SK-N-SH (cell line): ENCODE data around the gene FAM53A. TPM values are rescaled to one million over a fixed set of nuclear protein-coding genes. Genes with fewer than 3 reads are reported as not detected.

ENCODE experiments used
- CTCF ChIA-PET: fragments of 300-600, 350-600 bp; formaldehyde crosslinking; extraction: SDS; loops from one replicate; lab custom pipeline; 2021; lab: Yijun Ruan, JAX
- POLR2A ChIA-PET: fragments of 350-600 bp; sonication (Branson Sonifier 250); formaldehyde crosslinking; extraction: SDS; loops from one replicate; lab custom pipeline; 2020; ENCODE audit warnings: antibody characterized with exemption, inconsistent platforms; lab: Yijun Ruan, JAX
- DNase-seq: peaks from one replicate; pipeline ENCODE4 v3.0.0; 2012
- H2AFZ ChIP-seq: fragments of 200-600 bp; sonication (generic); 2 replicates; pipeline ENCODE4 v1.8.1; 2016; ENCODE audit warnings: antibody characterized with exemption, mild to moderate bottlenecking, low read depth
- H3F3A ChIP-seq: fragments of 200-600 bp; sonication (generic); replicated peaks from 2 replicates; pipeline ENCODE3; 2016; ENCODE audit warnings: antibody characterized with exemption, mild to moderate bottlenecking; ENCODE audit not compliant: insufficient read depth
- H3K27ac ChIP-seq, 2 experiments: fragments of 200-500 bp in 1 of 2; fragments of 200-600 bp in 1 of 2; sonication (Bioruptor generic) in 1 of 2; sonication (generic), shearing (Covaris generic) in 1 of 2; 2 replicates each; pipeline versions ENCODE4 v1.5.1 to v1.6.1; 2014 to 2016; ENCODE audit warnings: low read depth in 2 of 2, inconsistent platforms in 1 of 2, low read length in 1 of 2, mild to moderate bottlenecking in 1 of 2, mixed read lengths in 1 of 2
- H3K27me3 ChIP-seq: fragments of 200-600 bp; sonication (generic), shearing (Covaris generic); 2 replicates; pipeline ENCODE4 v1.6.1; 2016; ENCODE audit warnings: mixed run types; ENCODE audit not compliant: insufficient read depth
- H3K36me3 ChIP-seq, 2 experiments: fragments of 200-500 bp in 1 of 2; fragments of 200-600 bp in 1 of 2; sonication (Bioruptor generic) in 1 of 2; sonication (generic) in 1 of 2; replicated peaks in 1 of 2; 2 replicates each; pipeline versions ENCODE3 to v1.5.1; 2014 to 2016; ENCODE audit warnings: low read length in 1 of 2, mild to moderate bottlenecking in 1 of 2; ENCODE audit not compliant: insufficient read depth in 2 of 2, control insufficient read depth in 1 of 2
- H3K4me1 ChIP-seq, 2 experiments: fragments of 200-500 bp in 1 of 2; fragments of 200-600 bp in 1 of 2; sonication (Bioruptor generic) in 1 of 2; sonication (generic), shearing (Covaris generic) in 1 of 2; 2 replicates each; pipeline versions ENCODE4 v1.5.1 to v1.6.1; 2014 to 2016; ENCODE audit warnings: low read depth in 1 of 2, low read length in 1 of 2, mixed run types in 1 of 2; ENCODE audit not compliant: insufficient read depth in 2 of 2, control insufficient read depth in 1 of 2
- H3K4me2 ChIP-seq: fragments of 200-600 bp; sonication (generic), shearing (Covaris generic); 2 replicates; pipeline ENCODE4 v1.6.1; 2017; ENCODE audit warnings: mixed run types
- H3K4me3 ChIP-seq, 2 experiments: fragments of 200-500 bp in 1 of 2; fragments of 200-600 bp in 1 of 2; sonication (Bioruptor generic) in 1 of 2; sonication (generic), shearing (Covaris generic) in 1 of 2; 2 replicates each; pipeline versions ENCODE4 v1.5.1 to v1.8.1; 2014 to 2016; ENCODE audit warnings: low read depth in 2 of 2, inconsistent platforms in 1 of 2, low read length in 1 of 2, mild to moderate bottlenecking in 1 of 2, mixed read lengths in 1 of 2, moderate library complexity in 1 of 2
- H3K79me2 ChIP-seq: fragments of 200-600 bp; sonication (generic); 2 replicates; pipeline ENCODE4 v1.8.1; 2017; ENCODE audit warnings: mild to moderate bottlenecking; ENCODE audit not compliant: insufficient read depth
- H3K9ac ChIP-seq: fragments of 200-600 bp; sonication (generic); 2 replicates; pipeline ENCODE4 v1.6.1; 2017; ENCODE audit warnings: mixed run types
- H3K9me2 ChIP-seq: fragments of 200-600 bp; sonication (generic); 2 replicates; pipeline ENCODE4 v1.6.1; 2017; ENCODE audit warnings: mixed run types
- H3K9me3 ChIP-seq: fragments of 200-600 bp; sonication (generic); 2 replicates; pipeline ENCODE4 v1.6.1; 2017; ENCODE audit warnings: mixed run types, mild to moderate bottlenecking, moderate library complexity
- H4K20me1 ChIP-seq: fragments of 200-600 bp; sonication (generic); 2 replicates; pipeline ENCODE4 v1.6.1; 2017; ENCODE audit warnings: mild to moderate bottlenecking, mixed run types; ENCODE audit not compliant: insufficient read depth
- EP300 ChIP-seq, 2 experiments: IDR thresholded peaks; 2 replicates each; pipeline versions ENCODE4 v1.4.0 to v1.6.1; 2012; ENCODE audit warnings: borderline replicate concordance in 1 of 2, low read depth in 1 of 2, low read length in 1 of 2
- EZH2phosphoT487 ChIP-seq: fragments of 200-600 bp; sonication (generic); IDR thresholded peaks from 2 replicates; pipeline ENCODE4 v1.6.1; 2017; ENCODE audit warnings: low read depth, mixed run types, mild to moderate bottlenecking, antibody characterized with exemption, moderate library complexity, borderline replicate concordance
- FOSL2 ChIP-seq: IDR thresholded peaks from 2 replicates; pipeline ENCODE4 v1.4.0; 2012; ENCODE audit warnings: low read depth, mild to moderate bottlenecking, moderate library complexity, borderline replicate concordance
- FOXJ3 ChIP-seq: sonication (generic); formaldehyde crosslinking; IDR thresholded peaks from 2 replicates; pipeline ENCODE4 v1.5.1; 2020; ENCODE audit warnings: mild to moderate bottlenecking, missing genetic modification reagents
- FOXM1 ChIP-seq: IDR thresholded peaks from 2 replicates; pipeline ENCODE4 v1.4.0; 2012; ENCODE audit warnings: low read depth, mild to moderate bottlenecking
- GABPA ChIP-seq: IDR thresholded peaks from 2 replicates; pipeline ENCODE4 v1.4.0; 2012; ENCODE audit warnings: low read depth, mild to moderate bottlenecking
- MXI1 ChIP-seq: IDR thresholded peaks from 2 replicates; pipeline ENCODE4 v1.6.1; 2012; ENCODE audit warnings: mild to moderate bottlenecking, low read depth, low read length, improper control_type of control experiment
- NFIC ChIP-seq: IDR thresholded peaks from 2 replicates; pipeline ENCODE4 v1.4.0; 2012; ENCODE audit warnings: borderline replicate concordance
- RCOR1 ChIP-seq: fragments of 150-350 bp; IDR thresholded peaks from 2 replicates; pipeline ENCODE4 v1.6.1; 2017; ENCODE audit warnings: antibody characterized with exemption, low read length
- RXRA ChIP-seq: IDR thresholded peaks from 2 replicates; pipeline ENCODE4 v1.4.0; 2012; ENCODE audit warnings: low read depth, mild to moderate bottlenecking, borderline replicate concordance
- TCF12 ChIP-seq: IDR thresholded peaks from 2 replicates; pipeline ENCODE4 v1.4.0; 2012
- TEAD4 ChIP-seq: IDR thresholded peaks from 2 replicates; pipeline ENCODE4 v1.4.0; 2012; ENCODE audit warnings: mild to moderate bottlenecking, borderline replicate concordance; ENCODE audit not compliant: insufficient read depth
- WGBS: methylation state at CpG from one replicate; pipeline ENCODE4 v1.1.6; 2017; ENCODE audit warnings: low lambda C conversion rate; 5-methylcytosine and 5-hydroxymethylcytosine counted together
- polyA plus RNA-seq, 3 experiments: library from polyadenylated mRNA; depleted of rRNA; stranded (reverse); fragments of >200 nt; gene quantifications; 2 replicates each; pipeline ENCODE4 v1.2.3, GENCODE V29; 2012
- TF ChIP-seq, protein P1 (sequence below): fragments of 150-350 bp; IDR thresholded peaks from 2 replicates; pipeline ENCODE4 v1.6.1; 2016; ENCODE audit warnings: mild to moderate bottlenecking, low read depth, low read length
- TF ChIP-seq, protein P2 (sequence below): IDR thresholded peaks from 2 replicates; pipeline ENCODE4; 2012
- TF ChIP-seq, protein P3 (sequence below): IDR thresholded peaks from 2 replicates; pipeline ENCODE4 v1.4.0; 2012; ENCODE audit warnings: low read depth

FAM53A gene
- polyA plus RNA-seq, 1 of the 3 experiments (the other 2 are of a cell fraction) = 7.6 TPM

DNA sequence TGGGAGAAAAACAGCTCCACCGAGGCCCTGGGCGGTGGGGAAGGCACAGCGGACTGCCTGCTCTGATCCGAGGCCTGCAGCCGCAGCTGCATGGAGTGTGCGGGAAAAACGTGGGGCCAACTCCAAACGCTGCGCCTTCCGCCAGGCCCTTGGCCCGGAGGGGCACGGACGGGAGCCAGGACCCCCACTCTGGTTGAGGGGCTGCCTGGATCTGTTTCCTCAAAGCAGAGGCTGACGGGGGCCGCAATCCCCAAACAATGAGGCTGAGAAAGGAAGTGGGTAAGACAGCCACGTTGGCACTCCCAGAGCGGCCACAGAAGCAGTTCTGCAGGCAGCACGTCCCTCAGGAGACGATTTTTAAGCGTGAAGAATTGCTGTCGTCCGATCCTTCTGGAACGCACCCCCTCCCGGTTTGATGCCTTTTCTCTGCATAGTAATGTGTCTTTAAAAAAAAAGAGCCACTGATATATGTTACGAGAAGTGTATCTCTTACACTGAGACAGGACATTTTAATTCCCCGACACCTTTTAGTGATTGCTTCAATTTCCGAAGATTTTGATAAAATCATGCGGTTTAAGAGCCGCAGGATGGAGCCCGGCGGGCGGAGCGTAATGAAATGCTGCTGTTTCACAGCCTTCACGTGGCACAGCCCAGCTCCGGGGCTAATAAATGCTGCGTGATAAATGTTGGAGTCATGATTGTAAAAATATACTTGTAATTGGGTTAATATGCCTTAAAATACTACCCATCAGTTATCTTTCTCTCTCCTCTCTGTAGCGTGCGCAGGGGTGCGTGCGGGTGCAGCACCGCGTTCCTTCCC lies 85.7 kb downstream of the FAM53A start:
- no peak overlapping the region for H2AFZ ChIP-seq
- H3K27ac ChIP-seq = no peak overlapping the region
- WGBS = 91% methylated on average over 32 of the region's 42 CpGs
- H3K79me2 ChIP-seq = no peaks in the 10 kb centered on the region
- POLR2A ChIA-PET = no interaction called here
- no peaks in the 10 kb centered on the region for H3K9me3 ChIP-seq
- no peaks in the 10 kb centered on the region for H3F3A ChIP-seq
- peaks cover 19% of the 10 kb centered on the region for H3K27me3 ChIP-seq
- TF ChIP-seq MXI1 (no peak), FOXM1 (no peak), NFIC (no peak), TEAD4 (no peak), EP300 (IDR thresholded peaks at IDR 0.05; ENCODE audit: borderline replicate concordance in 1 of 2, low read depth in 1 of 2, low read length in 1 of 2) (no peak), RXRA (no peak), FOSL2 (no peak), GABPA (no peak), RCOR1 (no peak), TCF12 (no peak), FOXJ3 (CRISPR knock-in tag) (no peak), EZH2phosphoT487 (no peak)
- TF ChIP-seq, protein P1, sequence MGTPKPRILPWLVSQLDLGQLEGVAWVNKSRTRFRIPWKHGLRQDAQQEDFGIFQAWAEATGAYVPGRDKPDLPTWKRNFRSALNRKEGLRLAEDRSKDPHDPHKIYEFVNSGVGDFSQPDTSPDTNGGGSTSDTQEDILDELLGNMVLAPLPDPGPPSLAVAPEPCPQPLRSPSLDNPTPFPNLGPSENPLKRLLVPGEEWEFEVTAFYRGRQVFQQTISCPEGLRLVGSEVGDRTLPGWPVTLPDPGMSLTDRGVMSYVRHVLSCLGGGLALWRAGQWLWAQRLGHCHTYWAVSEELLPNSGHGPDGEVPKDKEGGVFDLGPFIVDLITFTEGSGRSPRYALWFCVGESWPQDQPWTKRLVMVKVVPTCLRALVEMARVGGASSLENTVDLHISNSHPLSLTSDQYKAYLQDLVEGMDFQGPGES = no peak
- TF ChIP-seq, protein P2, sequence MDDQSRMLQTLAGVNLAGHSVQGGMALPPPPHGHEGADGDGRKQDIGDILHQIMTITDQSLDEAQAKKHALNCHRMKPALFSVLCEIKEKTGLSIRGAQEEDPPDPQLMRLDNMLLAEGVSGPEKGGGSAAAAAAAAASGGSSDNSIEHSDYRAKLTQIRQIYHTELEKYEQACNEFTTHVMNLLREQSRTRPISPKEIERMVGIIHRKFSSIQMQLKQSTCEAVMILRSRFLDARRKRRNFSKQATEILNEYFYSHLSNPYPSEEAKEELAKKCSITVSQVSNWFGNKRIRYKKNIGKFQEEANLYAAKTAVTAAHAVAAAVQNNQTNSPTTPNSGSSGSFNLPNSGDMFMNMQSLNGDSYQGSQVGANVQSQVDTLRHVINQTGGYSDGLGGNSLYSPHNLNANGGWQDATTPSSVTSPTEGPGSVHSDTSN = no peak
- TF ChIP-seq, protein P3, sequence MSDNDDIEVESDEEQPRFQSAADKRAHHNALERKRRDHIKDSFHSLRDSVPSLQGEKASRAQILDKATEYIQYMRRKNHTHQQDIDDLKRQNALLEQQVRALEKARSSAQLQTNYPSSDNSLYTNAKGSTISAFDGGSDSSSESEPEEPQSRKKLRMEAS = no peak
- no peaks in the 10 kb centered on the region for H3K9me2 ChIP-seq
- no peak overlapping the region for H3K4me3 ChIP-seq
- peaks cover 0 to 7% of the 10 kb centered on the region in 2 experiments; a peak in 1 of 4 replicates for H3K4me1 ChIP-seq
- H3K36me3 ChIP-seq = no peaks in the 10 kb centered on the region
- H3K9ac ChIP-seq = no peak overlapping the region
- no peak for DNase-seq
- no peak overlapping the region for H3K4me2 ChIP-seq
- CTCF ChIA-PET = interaction anchor here (0.7 to 1.5 kb wide), 2 partner anchors 31 to 242 kb away, joined by 3 to 8 read pairs; no protein-coding TSS in a partner anchor
- 0 out of 2 replicates have a peak, but pooled peaks cover 5% of the 10 kb centered on the region for H4K20me1 ChIP-seq
